Measurements from ENCODE around the gene KIZ. TPM values are rescaled to one million over a fixed set of nuclear protein-coding genes. Genes with fewer than 3 reads are reported as not detected.

Gene KIZ
- total and polyA plus RNA-seq, 2 experiments from 2014 or later = 13.5 to 15.4 TPM

DNA sequence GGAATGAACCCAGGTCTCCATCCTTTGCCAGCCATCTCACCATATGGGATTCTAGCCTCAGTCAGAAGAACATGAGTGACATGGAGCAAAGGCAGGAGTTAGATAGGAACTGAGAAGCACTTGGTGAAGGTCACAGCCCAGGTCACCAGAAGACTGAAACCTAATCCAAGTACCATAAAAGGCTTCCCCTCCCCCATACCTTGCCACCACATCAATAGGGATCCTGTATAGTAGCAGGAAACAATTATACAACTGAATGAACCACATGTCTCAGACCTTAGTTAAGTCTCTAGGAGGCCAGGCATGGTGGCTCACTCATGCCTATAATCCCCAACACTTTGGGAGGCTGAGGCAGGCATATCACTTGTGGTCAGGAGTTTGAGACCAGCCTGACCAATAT lies 49.6 kb downstream of the KIZ start:
- Histone ChIP-seq H3K9me2 (replicated peaks; ENCODE audit: insufficient read depth) (no peaks in the 10 kb centered on the region), H3K4me1 (ENCODE audit: insufficient read depth) (no peaks in the 10 kb centered on the region), H2AFZ (no peak overlapping the region), H4K20me1 (ENCODE audit: insufficient read depth, poor library complexity, severe bottlenecking) (no peaks in the 10 kb centered on the region), H3K79me2 (no peaks in the 10 kb centered on the region), H3K9me3 (ENCODE audit: low read depth) (peaks cover 6% of the 10 kb centered on the region), H3K27ac (no peak overlapping the region), H3K4me3 (no peak overlapping the region), H3K36me3 (replicated peaks; ENCODE audit: insufficient read depth, low read depth) (no peaks in the 10 kb centered on the region), H3K27me3 (no peaks in the 10 kb centered on the region), H3K4me2 (no peak overlapping the region)
- TF ChIP-seq CTCF (IDR thresholded peaks at IDR 0.05; ENCODE audit: poor library complexity) (no peak), EZH2 (IDR thresholded peaks at IDR 0.05; ENCODE audit: borderline replicate concordance) (no peak), EZH2phosphoT487 (IDR thresholded peaks at IDR 0.05; ENCODE audit: low read depth, severe bottlenecking, unreplicated experiment) (no peak)
- DNase-seq (ENCODE audit: low spot score) = no peak

- 95% methylated on average over 2 of the region's 2 CpGs for WGBS (ENCODE audit: low lambda C conversion rate, missing lambda C conversion rate)
- Histone ChIP-seq H3K4me2 (no peak overlapping the region), H3K9me3 (ENCODE audit: low read depth) (peaks cover 6% of the 10 kb centered on the region), H3K4me3 (no peak overlapping the region), H3K4me1 (ENCODE audit: insufficient read depth) (no peaks in the 10 kb centered on the region), H2AFZ (no peak overlapping the region), H3K9me2 (replicated peaks; ENCODE audit: insufficient read depth) (no peaks in the 10 kb centered on the region), H3K79me2 (no peaks in the 10 kb centered on the region), H4K20me1 (ENCODE audit: insufficient read depth, poor library complexity, severe bottlenecking) (no peaks in the 10 kb centered on the region), H3K27me3 (no peaks in the 10 kb centered on the region), H3K27ac (no peak overlapping the region), H3K36me3 (replicated peaks; ENCODE audit: insufficient read depth, low read depth) (no peaks in the 10 kb centered on the region)
- DNase-seq (ENCODE audit: low spot score) = no peak
- no peak for TF ChIP-seq CTCF (IDR thresholded peaks at IDR 0.05; ENCODE audit: poor library complexity)
- no peak for TF ChIP-seq EZH2 (IDR thresholded peaks at IDR 0.05; ENCODE audit: borderline replicate concordance)
- no peak for TF ChIP-seq EZH2phosphoT487 (IDR thresholded peaks at IDR 0.05; ENCODE audit: low read depth, severe bottlenecking, unreplicated experiment)
These were observed 51.9 kb downstream of the KIZ start for GRCh38 chr20:21177767-21178166.

- Histone ChIP-seq H3K9me3 (ENCODE audit: low read depth) (peaks cover 6% of the 10 kb centered on the region), H3K9me2 (replicated peaks; ENCODE audit: insufficient read depth) (no peaks in the 10 kb centered on the region)
- no peak for TF ChIP-seq EZH2 (IDR thresholded peaks at IDR 0.05; ENCODE audit: borderline replicate concordance)
- no peak for TF ChIP-seq EZH2phosphoT487 (IDR thresholded peaks at IDR 0.05; ENCODE audit: low read depth, severe bottlenecking, unreplicated experiment)
- no peak for TF ChIP-seq CTCF (IDR thresholded peaks at IDR 0.05; ENCODE audit: poor library complexity)
These were observed 53.9 kb downstream of the KIZ start for GRCh38 chr20:21179757-21180156.

GRCh38 chr20:21180248-21180647 lies 54.4 kb downstream of the KIZ start:
- no peak for TF ChIP-seq EZH2phosphoT487 (IDR thresholded peaks at IDR 0.05; ENCODE audit: low read depth, severe bottlenecking, unreplicated experiment)
- no peak for TF ChIP-seq CTCF (IDR thresholded peaks at IDR 0.05; ENCODE audit: poor library complexity)
- TF ChIP-seq EZH2 (IDR thresholded peaks at IDR 0.05; ENCODE audit: borderline replicate concordance) = no peak
- Histone ChIP-seq H3K27me3 (no peaks in the 10 kb centered on the region), H3K4me3 (no peak overlapping the region), H3K9me2 (replicated peaks; ENCODE audit: insufficient read depth) (no peaks in the 10 kb centered on the region), H3K79me2 (no peaks in the 10 kb centered on the region), H3K27ac (no peak overlapping the region), H3K9me3 (ENCODE audit: low read depth) (peaks cover 6% of the 10 kb centered on the region), H3K4me1 (ENCODE audit: insufficient read depth) (no peaks in the 10 kb centered on the region), H2AFZ (no peak overlapping the region), H3K4me2 (no peak overlapping the region), H3K36me3 (replicated peaks; ENCODE audit: insufficient read depth, low read depth) (no peaks in the 10 kb centered on the region), H4K20me1 (ENCODE audit: insufficient read depth, poor library complexity, severe bottlenecking) (no peaks in the 10 kb centered on the region)
- DNase-seq (ENCODE audit: low spot score) = no peak
- WGBS (ENCODE audit: low lambda C conversion rate, missing lambda C conversion rate) = 64% methylated on average over 6 of the region's 6 CpGs

More at GRCh38 chr20:21179757-21180156, 53.9 kb downstream of the KIZ start:
- Histone ChIP-seq H3K4me3 (no peak overlapping the region), H3K27me3 (no peaks in the 10 kb centered on the region), H2AFZ (no peak overlapping the region), H3K36me3 (replicated peaks; ENCODE audit: insufficient read depth, low read depth) (no peaks in the 10 kb centered on the region), H3K27ac (no peak overlapping the region), H3K79me2 (no peaks in the 10 kb centered on the region), H3K4me1 (ENCODE audit: insufficient read depth) (no peaks in the 10 kb centered on the region), H4K20me1 (ENCODE audit: insufficient read depth, poor library complexity, severe bottlenecking) (no peaks in the 10 kb centered on the region), H3K4me2 (no peak overlapping the region)
- DNase-seq (ENCODE audit: low spot score) = no peak
- 72% methylated on average over 2 of the region's 2 CpGs for WGBS (ENCODE audit: low lambda C conversion rate, missing lambda C conversion rate)
